ENCODE measurements around the gene TMEM178B.

The TMEM178B gene

DNA sequence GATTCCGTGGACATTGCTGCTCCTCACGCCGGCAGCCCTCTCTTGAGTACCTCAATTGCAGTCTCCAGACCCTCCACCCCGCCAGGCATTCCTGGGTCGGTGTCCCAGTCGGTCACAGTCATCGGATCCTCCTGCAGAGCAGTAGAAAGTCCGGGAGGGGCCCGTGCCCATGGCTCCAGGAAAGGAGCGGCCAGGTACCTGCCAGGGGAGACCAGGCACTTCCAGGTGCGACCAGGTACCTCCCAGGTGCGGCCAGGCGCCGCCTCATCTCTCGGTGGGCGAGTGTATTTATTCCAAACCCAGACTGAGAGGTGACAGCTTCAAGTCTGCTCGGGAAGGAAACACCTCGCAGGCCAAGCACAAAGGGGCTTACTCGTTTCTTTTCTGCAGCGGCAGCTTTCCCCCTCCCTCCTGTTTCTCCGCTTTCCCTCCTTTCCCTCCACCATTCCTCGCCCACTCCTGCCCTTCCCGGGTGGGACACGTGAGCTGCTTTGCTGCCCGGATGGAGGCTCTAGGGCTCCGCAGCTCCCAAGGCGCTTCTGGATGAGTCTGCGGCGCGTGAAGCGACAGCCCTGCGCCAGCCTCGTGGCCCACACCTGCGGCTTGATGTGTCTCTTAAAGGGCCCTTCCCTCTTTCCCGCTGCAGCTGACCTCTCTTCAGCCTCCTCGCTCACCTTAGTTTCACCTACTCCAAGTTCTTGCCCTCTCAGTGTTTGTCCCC lies 438.0 kb downstream of the TMEM178B start:
- Histone ChIP-seq H3K4me1 (ENCODE audit: control insufficient read depth in 2 of 2, insufficient read depth in 2 of 2, low read length in 2 of 2) (peaks cover 0 to 4% of the 10 kb centered on the region in 2 donors), H3K9me3 (ENCODE audit: control insufficient read depth in 2 of 2, low read length in 2 of 2) (no peaks in the 10 kb centered on the region), H3K27me3 (ENCODE audit: control insufficient read depth in 2 of 2, insufficient read depth in 2 of 2, low read length in 2 of 2) (peaks cover 13 to 14% of the 10 kb centered on the region in 2 donors), H3K27ac (ENCODE audit: low read depth in 2 of 2, low read length in 2 of 2) (no peak overlapping the region), H3K36me3 (ENCODE audit: control insufficient read depth in 2 of 2, insufficient read depth in 2 of 2, low read length in 2 of 2) (no peaks in the 10 kb centered on the region), H3K9ac (ENCODE audit: low read depth in 1 of 2, low read length in 2 of 2) (peak overlapping the region in 1 of 2 donors; percentile 24), H3K4me3 (ENCODE audit: low read length in 2 of 2) (peak overlapping the region; percentile 40 to 61)

DNA sequence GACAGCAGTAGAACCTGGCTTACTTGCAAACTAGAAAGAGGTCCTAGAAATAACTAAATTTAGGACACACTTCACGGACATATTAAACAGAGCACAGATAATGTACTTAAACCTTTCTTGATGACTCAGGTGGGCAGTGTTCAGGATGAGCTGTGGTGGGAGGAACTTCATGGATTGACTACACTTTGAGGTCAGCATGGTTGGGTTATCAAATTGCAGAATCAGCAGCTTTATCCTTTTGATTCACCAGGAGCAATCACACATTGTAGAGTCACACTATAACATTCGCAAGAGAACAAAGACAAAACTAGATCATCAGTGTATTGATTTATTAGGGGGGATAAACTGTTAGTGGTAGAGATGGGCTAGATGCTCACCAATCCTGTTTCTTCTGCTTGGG lies 438.7 kb downstream of the TMEM178B start:
- H3K9me3 ChIP-seq (ENCODE audit: control insufficient read depth in 2 of 2, low read length in 2 of 2): no peaks in the 10 kb centered on the region
- no peak overlapping the region for H3K4me3 ChIP-seq (ENCODE audit: low read length in 2 of 2)
- peaks cover 13 to 14% of the 10 kb centered on the region in 2 donors for H3K27me3 ChIP-seq (ENCODE audit: control insufficient read depth in 2 of 2, insufficient read depth in 2 of 2, low read length in 2 of 2)
- no peak overlapping the region for H3K9ac ChIP-seq (ENCODE audit: low read depth in 1 of 2, low read length in 2 of 2)
- peaks cover 0 to 4% of the 10 kb centered on the region in 2 donors for H3K4me1 ChIP-seq (ENCODE audit: control insufficient read depth in 2 of 2, insufficient read depth in 2 of 2, low read length in 2 of 2)
- no peak overlapping the region for H3K27ac ChIP-seq (ENCODE audit: low read depth in 2 of 2, low read length in 2 of 2)
- no peaks in the 10 kb centered on the region for H3K36me3 ChIP-seq (ENCODE audit: control insufficient read depth in 2 of 2, insufficient read depth in 2 of 2, low read length in 2 of 2)

DNA sequence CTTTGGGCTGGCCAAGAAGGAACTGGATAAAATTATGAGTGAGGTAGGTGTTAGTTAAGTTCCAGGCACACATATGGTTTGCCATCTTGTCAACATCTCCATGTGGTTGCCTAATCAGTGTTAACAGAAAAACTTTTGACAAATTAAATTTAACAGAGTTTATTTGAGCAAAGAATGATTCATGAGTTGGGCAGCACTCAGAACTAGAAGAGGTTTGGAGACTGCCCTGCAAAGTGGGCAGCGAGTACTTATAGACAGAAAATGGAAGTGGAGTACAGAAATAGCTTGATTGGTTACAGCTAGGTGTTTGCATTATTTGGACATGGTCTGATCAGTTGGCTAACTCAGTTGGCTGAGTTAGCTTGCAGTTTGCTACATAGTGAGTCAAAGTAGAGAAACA lies 439.9 kb downstream of the TMEM178B start:
- no peaks in the 10 kb centered on the region for H3K9me3 ChIP-seq (ENCODE audit: control insufficient read depth in 2 of 2, low read length in 2 of 2)
- peaks cover 0 to 4% of the 10 kb centered on the region in 2 donors for H3K4me1 ChIP-seq (ENCODE audit: control insufficient read depth in 2 of 2, insufficient read depth in 2 of 2, low read length in 2 of 2)
- no peak overlapping the region for H3K4me3 ChIP-seq (ENCODE audit: low read length in 2 of 2)
- no peak overlapping the region for H3K9ac ChIP-seq (ENCODE audit: low read depth in 1 of 2, low read length in 2 of 2)
- H3K27ac ChIP-seq (ENCODE audit: low read depth in 2 of 2, low read length in 2 of 2): no peak overlapping the region
- H3K36me3 ChIP-seq (ENCODE audit: control insufficient read depth in 2 of 2, insufficient read depth in 2 of 2, low read length in 2 of 2): no peaks in the 10 kb centered on the region
- H3K27me3 ChIP-seq (ENCODE audit: control insufficient read depth in 2 of 2, insufficient read depth in 2 of 2, low read length in 2 of 2): peaks cover 13 to 14% of the 10 kb centered on the region in 2 donors

GRCh38 chr7:141515941-141516340 lies 442.1 kb downstream of the TMEM178B start:
- H3K9me3 ChIP-seq (ENCODE audit: control insufficient read depth in 2 of 2, low read length in 2 of 2): no peaks in the 10 kb centered on the region
- H3K9ac ChIP-seq (ENCODE audit: low read depth in 1 of 2, low read length in 2 of 2): no peak overlapping the region
- no peaks in the 10 kb centered on the region for H3K36me3 ChIP-seq (ENCODE audit: control insufficient read depth in 2 of 2, insufficient read depth in 2 of 2, low read length in 2 of 2)
- no peak overlapping the region for H3K4me3 ChIP-seq (ENCODE audit: low read length in 2 of 2)
- H3K27ac ChIP-seq (ENCODE audit: low read depth in 2 of 2, low read length in 2 of 2): no peak overlapping the region
- H3K27me3 ChIP-seq (ENCODE audit: control insufficient read depth in 2 of 2, insufficient read depth in 2 of 2, low read length in 2 of 2): peaks cover 11 to 13% of the 10 kb centered on the region in 2 donors
- H3K4me1 ChIP-seq (ENCODE audit: control insufficient read depth in 2 of 2, insufficient read depth in 2 of 2, low read length in 2 of 2): peaks cover 0 to 4% of the 10 kb centered on the region in 2 donors

- Histone ChIP-seq H3K9me3 (ENCODE audit: control insufficient read depth in 2 of 2, low read length in 2 of 2) (no peaks in the 10 kb centered on the region), H3K27ac (ENCODE audit: low read depth in 2 of 2, low read length in 2 of 2) (no peak overlapping the region), H3K4me1 (ENCODE audit: control insufficient read depth in 2 of 2, insufficient read depth in 2 of 2, low read length in 2 of 2) (no peaks in the 10 kb centered on the region)
Measured at GRCh38 chr7:141519623-141520022, 445.8 kb downstream of the TMEM178B start.

GRCh38 chr7:141522657-141523342 lies 448.9 kb downstream of the TMEM178B start:
- H3K9ac ChIP-seq (ENCODE audit: low read depth in 1 of 2, low read length in 2 of 2): no peak overlapping the region
- no peaks in the 10 kb centered on the region for H3K36me3 ChIP-seq (ENCODE audit: control insufficient read depth in 2 of 2, insufficient read depth in 2 of 2, low read length in 2 of 2)
- no peak overlapping the region for H3K4me3 ChIP-seq (ENCODE audit: low read length in 2 of 2)
- H3K27me3 ChIP-seq (ENCODE audit: control insufficient read depth in 2 of 2, insufficient read depth in 2 of 2, low read length in 2 of 2): no peaks in the 10 kb centered on the region
- H3K9me3 ChIP-seq (ENCODE audit: control insufficient read depth in 2 of 2, low read length in 2 of 2): no peaks in the 10 kb centered on the region
- no peaks in the 10 kb centered on the region for H3K4me1 ChIP-seq (ENCODE audit: control insufficient read depth in 2 of 2, insufficient read depth in 2 of 2, low read length in 2 of 2)
- no peak overlapping the region for H3K27ac ChIP-seq (ENCODE audit: low read depth in 2 of 2, low read length in 2 of 2)

More at GRCh38 chr7:141519623-141520022, 445.8 kb downstream of the TMEM178B start:
- Histone ChIP-seq H3K9ac (ENCODE audit: low read depth in 1 of 2, low read length in 2 of 2) (no peak overlapping the region), H3K4me3 (ENCODE audit: low read length in 2 of 2) (no peak overlapping the region), H3K27me3 (ENCODE audit: control insufficient read depth in 2 of 2, insufficient read depth in 2 of 2, low read length in 2 of 2) (peaks cover 0 to 2% of the 10 kb centered on the region in 2 donors), H3K36me3 (ENCODE audit: control insufficient read depth in 2 of 2, insufficient read depth in 2 of 2, low read length in 2 of 2) (no peaks in the 10 kb centered on the region)

GRCh38 chr7:141525973-141526514 lies 452.2 kb downstream of the TMEM178B start:
- Histone ChIP-seq H3K27ac (ENCODE audit: low read depth in 2 of 2, low read length in 2 of 2) (no peak overlapping the region), H3K36me3 (ENCODE audit: control insufficient read depth in 2 of 2, insufficient read depth in 2 of 2, low read length in 2 of 2) (no peaks in the 10 kb centered on the region)

GRCh38 chr7:141527076-141527475 lies 453.2 kb downstream of the TMEM178B start:
- H3K36me3 ChIP-seq (ENCODE audit: control insufficient read depth in 2 of 2, insufficient read depth in 2 of 2, low read length in 2 of 2): no peaks in the 10 kb centered on the region
- no peak overlapping the region for H3K4me3 ChIP-seq (ENCODE audit: low read length in 2 of 2)
- no peaks in the 10 kb centered on the region for H3K27me3 ChIP-seq (ENCODE audit: control insufficient read depth in 2 of 2, insufficient read depth in 2 of 2, low read length in 2 of 2)
- no peaks in the 10 kb centered on the region for H3K4me1 ChIP-seq (ENCODE audit: control insufficient read depth in 2 of 2, insufficient read depth in 2 of 2, low read length in 2 of 2)
- no peaks in the 10 kb centered on the region for H3K9me3 ChIP-seq (ENCODE audit: control insufficient read depth in 2 of 2, low read length in 2 of 2)
- H3K27ac ChIP-seq (ENCODE audit: low read depth in 2 of 2, low read length in 2 of 2): no peak overlapping the region
- H3K9ac ChIP-seq (ENCODE audit: low read depth in 1 of 2, low read length in 2 of 2): no peak overlapping the region

More at GRCh38 chr7:141525973-141526514, 452.2 kb downstream of the TMEM178B start:
- no peaks in the 10 kb centered on the region for H3K9me3 ChIP-seq (ENCODE audit: control insufficient read depth in 2 of 2, low read length in 2 of 2)
- no peaks in the 10 kb centered on the region for H3K4me1 ChIP-seq (ENCODE audit: control insufficient read depth in 2 of 2, insufficient read depth in 2 of 2, low read length in 2 of 2)
- H3K9ac ChIP-seq (ENCODE audit: low read depth in 1 of 2, low read length in 2 of 2): no peak overlapping the region
- H3K27me3 ChIP-seq (ENCODE audit: control insufficient read depth in 2 of 2, insufficient read depth in 2 of 2, low read length in 2 of 2): no peaks in the 10 kb centered on the region
- no peak overlapping the region for H3K4me3 ChIP-seq (ENCODE audit: low read length in 2 of 2)

DNA sequence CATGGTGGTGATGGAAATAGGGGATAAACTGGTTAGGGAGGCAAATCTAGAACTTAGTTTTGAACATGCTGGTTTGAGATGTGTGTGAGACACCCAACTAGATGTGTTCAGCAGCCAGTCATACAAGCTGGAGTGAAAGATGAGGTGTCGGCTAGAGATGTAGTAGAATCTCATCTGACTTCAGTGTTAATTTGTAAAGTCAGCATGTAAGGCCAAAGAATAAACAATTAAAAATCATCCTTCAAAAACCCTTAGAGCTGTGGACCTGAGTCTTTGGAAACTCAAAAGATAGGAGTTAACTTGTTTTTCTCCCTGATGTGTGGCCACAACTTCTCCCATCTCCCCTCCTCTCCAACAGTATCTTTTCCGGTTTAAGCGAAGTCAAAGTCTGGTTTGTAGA lies 454.5 kb downstream of the TMEM178B start:
- no peaks in the 10 kb centered on the region for H3K36me3 ChIP-seq (ENCODE audit: control insufficient read depth in 2 of 2, insufficient read depth in 2 of 2, low read length in 2 of 2)
- no peaks in the 10 kb centered on the region for H3K9me3 ChIP-seq (ENCODE audit: control insufficient read depth in 2 of 2, low read length in 2 of 2)
- no peaks in the 10 kb centered on the region for H3K4me1 ChIP-seq (ENCODE audit: control insufficient read depth in 2 of 2, insufficient read depth in 2 of 2, low read length in 2 of 2)
- H3K9ac ChIP-seq (ENCODE audit: low read depth in 1 of 2, low read length in 2 of 2): no peak overlapping the region
- H3K27ac ChIP-seq (ENCODE audit: low read depth in 2 of 2, low read length in 2 of 2): no peak overlapping the region
- H3K4me3 ChIP-seq (ENCODE audit: low read length in 2 of 2): no peak overlapping the region
- no peaks in the 10 kb centered on the region for H3K27me3 ChIP-seq (ENCODE audit: control insufficient read depth in 2 of 2, insufficient read depth in 2 of 2, low read length in 2 of 2)

Measured in mucosa of rectum (tissue), 2 donors.